ENCODE data around the gene SMIM43.
"Not testable (repeated sequence)": the region's sequence is repeated elsewhere in the genome, so short reads cannot be mapped to it uniquely, and the experiment has no call there.

SMIM43 gene

GRCh38 chr4:121778991-121779628 lies 14.1 kb upstream of the SMIM43 start:
- DNase-seq = no peak

- DNase-seq = no peak
Observed at GRCh38 chr4:121777625-121778024, 12.7 kb upstream of the SMIM43 start.

- no peak for DNase-seq
Observed at GRCh38 chr4:121776610-121777401, 11.8 kb upstream of the SMIM43 start.

GRCh38 chr4:121773883-121774282 lies 8.9 kb upstream of the SMIM43 start:
- no peak for DNase-seq

- no peak for DNase-seq
Observed at GRCh38 chr4:121771869-121772268, 6.9 kb upstream of the SMIM43 start.

- no peak for DNase-seq
Observed at GRCh38 chr4:121769341-121769740, 4.4 kb upstream of the SMIM43 start.

GRCh38 chr4:121767166-121767565 lies 2.2 kb upstream of the SMIM43 start:
- no peak for DNase-seq

GRCh38 chr4:121765971-121766538 lies 1.1 kb upstream of the SMIM43 start:
- DNase-seq = no peak

GRCh38 chr4:121765368-121765705 lies 373 bp upstream of the SMIM43 start:
- DNase-seq = no peak

- DNase-seq = no peak
Observed at GRCh38 chr4:121764303-121764701, 662 bp downstream of the SMIM43 start.

GRCh38 chr4:121760205-121760604 lies 4.8 kb downstream of the SMIM43 start:
- DNase-seq = no peak

GRCh38 chr4:121758925-121759568 lies 5.9 kb downstream of the SMIM43 start:
- DNase-seq = no peak

- DNase-seq = not testable (repeated sequence)
Observed at GRCh38 chr4:121752142-121752541, 12.8 kb downstream of the SMIM43 start.

GRCh38 chr4:121749225-121749624 lies 15.7 kb downstream of the SMIM43 start:
- DNase-seq = no peak

- no peak for DNase-seq
Observed at GRCh38 chr4:121742794-121743193, 22.2 kb downstream of the SMIM43 start.

GRCh38 chr4:121741751-121742150 lies 23.2 kb downstream of the SMIM43 start:
- no peak for DNase-seq

- DNase-seq = no peak
Observed at GRCh38 chr4:121740796-121741409, 24.1 kb downstream of the SMIM43 start.

GRCh38 chr4:121739575-121739974 lies 25.4 kb downstream of the SMIM43 start:
- no peak for DNase-seq

GRCh38 chr4:121738780-121739535 lies 26.0 kb downstream of the SMIM43 start:
- no peak for DNase-seq

- DNase-seq = no peak
Observed at GRCh38 chr4:121737846-121738554, 27.0 kb downstream of the SMIM43 start.

- no peak for DNase-seq
Observed at GRCh38 chr4:121736735-121737351, 28.1 kb downstream of the SMIM43 start.

All from NCI-H1048 (cell line).